NCI-H345 (cell line): ENCODE results near the gene ETS1.

Experiments
- DNase-seq: peaks from one replicate; lab custom pipeline; 2025; lab: John Stamatoyannopoulos, UW

ETS1 gene

DNA sequence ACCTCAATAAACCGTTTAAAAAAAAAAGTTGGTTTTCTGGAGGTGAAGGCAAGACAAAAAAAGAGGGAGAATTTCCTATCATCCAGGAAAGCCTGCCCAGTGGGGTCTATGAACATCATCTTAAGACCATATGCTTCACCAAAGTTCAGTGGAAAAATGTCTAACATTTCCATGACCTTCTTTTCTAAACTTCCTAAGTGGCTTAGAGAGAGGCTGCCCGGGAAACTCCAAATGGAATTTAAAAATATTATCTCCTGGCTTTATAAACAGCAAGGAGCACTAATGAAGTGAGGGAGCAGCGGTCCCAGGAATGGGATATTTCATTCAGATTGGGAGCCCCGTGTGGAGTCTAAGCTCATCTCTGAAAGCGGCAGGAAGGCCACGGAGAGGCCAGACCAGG is 46.9 kb downstream of the ETS1 start:
- DNase-seq: no peak

GRCh38 chr11:128536506-128536905 is 50.9 kb downstream of the ETS1 start:
- no peak for DNase-seq

- no peak for DNase-seq
Observed at GRCh38 chr11:128535468-128536457, 51.6 kb downstream of the ETS1 start.

GRCh38 chr11:128533472-128533871 is 53.9 kb downstream of the ETS1 start:
- no peak for DNase-seq

- no peak for DNase-seq
Observed at GRCh38 chr11:128532572-128533091, 54.7 kb downstream of the ETS1 start.

- DNase-seq: no peak
Observed at GRCh38 chr11:128532016-128532571, 55.3 kb downstream of the ETS1 start.

DNA sequence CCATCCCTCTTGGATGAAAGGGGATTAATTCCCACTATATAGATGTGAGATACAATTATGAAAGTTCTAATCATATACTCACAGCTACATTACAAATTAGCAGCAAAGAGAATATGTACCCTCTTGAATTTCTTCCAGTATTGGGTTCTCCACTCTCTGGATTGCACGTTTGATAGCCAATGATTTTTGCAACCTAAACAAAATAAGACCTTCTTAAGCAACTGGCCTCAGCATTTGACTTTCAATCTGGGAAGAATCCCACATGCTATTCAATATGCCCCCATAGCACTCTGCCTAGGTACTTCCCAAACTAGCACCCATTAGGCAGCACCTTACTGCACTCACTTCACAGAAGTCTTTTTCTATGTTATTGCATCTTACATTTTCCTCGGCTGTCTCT is 55.8 kb downstream of the ETS1 start:
- no peak for DNase-seq

DNA sequence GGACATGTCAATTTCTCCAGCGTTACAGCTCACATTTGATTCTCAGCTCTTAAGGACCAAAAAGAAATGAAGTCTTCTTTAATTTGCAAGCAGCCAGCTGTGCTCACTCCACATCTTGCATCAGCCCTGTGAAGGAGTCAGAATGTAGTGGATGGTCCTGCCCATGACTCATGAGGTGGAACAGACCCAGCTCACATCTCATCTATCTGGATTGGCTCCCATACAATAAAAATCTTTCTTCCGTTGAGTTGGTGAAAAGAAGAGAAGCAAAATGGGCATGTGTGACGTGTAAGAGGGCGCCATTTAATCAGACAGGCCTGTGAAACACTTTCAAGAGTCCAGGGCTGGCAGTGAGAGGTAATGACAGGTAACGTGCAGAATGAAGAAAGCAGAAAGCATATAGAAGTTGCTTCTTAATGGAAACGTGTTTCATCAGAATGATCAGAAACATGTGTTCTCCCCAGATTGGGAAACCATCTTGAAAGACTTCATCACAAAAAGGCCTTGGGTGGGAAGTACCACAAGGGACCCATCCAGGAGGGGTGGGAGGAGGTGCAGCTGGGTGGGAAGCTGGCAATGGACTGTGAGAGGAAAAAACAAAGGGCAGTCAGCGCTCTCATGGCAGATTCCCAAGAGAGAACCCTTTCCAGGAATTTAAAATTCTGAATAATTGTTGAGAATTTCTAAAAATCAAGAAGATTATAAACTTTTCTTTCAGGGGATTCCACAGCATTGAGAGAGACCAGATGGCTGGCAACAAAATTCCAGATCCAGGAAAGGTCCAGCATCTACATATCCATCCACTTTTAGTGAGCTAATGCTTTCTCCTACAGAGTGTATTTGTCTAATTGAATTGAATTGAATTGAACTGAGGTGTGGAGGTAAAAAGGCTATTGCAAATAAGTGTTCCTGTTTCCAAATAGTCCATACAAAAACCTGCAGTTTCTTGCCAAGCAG is 57.0 kb downstream of the ETS1 start:
- DNase-seq: no peak

- no peak for DNase-seq
Observed at GRCh38 chr11:128528294-128528693, 59.1 kb downstream of the ETS1 start.

- DNase-seq: no peak
Observed at GRCh38 chr11:128527046-128527445, 60.3 kb downstream of the ETS1 start.

DNA sequence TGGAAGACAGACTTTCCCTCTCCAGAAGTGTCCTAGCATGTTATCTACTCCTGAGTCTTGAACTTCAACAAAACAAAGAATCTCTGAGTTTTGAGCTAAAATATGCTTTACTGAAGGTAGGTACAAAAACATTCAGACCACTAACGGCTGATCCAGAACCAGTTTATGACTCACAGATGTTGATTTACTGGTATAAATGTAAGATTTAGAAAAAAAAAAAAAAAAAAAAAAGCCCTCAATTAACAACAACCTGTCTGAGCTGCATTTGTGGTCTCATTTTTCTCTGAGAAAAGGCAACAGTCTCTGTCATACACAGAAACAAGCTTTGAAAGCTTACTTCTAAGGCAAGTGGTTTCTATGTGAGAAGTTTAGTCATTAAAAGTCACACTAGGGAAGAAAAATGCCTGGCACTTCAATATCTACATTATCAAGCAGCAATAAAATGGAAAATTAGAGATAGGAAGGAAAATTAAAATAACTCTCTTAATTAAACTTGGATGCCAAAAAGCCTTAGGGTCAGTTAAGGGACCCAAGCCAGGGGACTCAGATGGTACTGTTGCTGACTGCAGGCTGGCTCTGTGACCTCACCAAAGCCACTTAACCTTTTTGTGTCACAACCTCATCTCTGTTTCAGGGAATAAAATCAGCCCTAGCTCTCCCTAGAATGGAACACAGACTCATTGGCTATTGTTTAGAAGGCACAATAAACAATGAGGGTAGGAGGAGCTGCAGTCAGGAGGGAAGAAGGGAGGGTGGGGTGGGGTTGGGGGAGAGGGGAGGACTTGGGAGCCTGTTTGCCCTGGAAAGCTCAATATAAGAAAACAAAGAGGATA is 61.7 kb downstream of the ETS1 start:
- DNase-seq: no peak

- DNase-seq: no peak
Observed at GRCh38 chr11:128524172-128524571, 63.2 kb downstream of the ETS1 start.

GRCh38 chr11:128523641-128524040 is 63.7 kb downstream of the ETS1 start:
- no peak for DNase-seq

DNA sequence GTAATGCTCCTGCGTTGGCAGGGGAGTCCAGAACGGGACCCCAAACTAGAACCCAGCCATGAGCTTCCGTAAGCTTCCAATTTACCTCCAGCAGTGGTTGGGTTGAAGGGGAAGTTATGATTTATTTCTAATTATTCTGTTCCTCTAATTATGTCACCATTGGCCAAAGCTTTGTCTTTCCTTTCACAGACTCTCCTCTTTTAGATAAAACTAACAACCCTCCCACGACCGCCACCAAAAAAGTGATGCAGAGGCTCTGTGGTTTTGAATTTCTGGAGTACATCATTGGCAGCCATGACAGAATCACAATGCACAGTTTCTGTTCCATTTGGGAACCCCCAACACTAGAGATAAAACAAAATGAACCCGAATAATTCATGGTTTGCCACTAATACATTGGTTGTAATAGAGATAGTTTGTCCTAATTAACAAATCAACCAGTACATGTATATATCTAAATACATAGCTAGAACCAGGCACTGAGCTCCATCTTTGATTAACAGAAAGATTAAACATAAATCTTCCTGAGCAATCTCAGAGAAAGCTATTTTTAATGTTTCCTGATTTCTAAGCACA is 64.3 kb downstream of the ETS1 start:
- DNase-seq: no peak

DNA sequence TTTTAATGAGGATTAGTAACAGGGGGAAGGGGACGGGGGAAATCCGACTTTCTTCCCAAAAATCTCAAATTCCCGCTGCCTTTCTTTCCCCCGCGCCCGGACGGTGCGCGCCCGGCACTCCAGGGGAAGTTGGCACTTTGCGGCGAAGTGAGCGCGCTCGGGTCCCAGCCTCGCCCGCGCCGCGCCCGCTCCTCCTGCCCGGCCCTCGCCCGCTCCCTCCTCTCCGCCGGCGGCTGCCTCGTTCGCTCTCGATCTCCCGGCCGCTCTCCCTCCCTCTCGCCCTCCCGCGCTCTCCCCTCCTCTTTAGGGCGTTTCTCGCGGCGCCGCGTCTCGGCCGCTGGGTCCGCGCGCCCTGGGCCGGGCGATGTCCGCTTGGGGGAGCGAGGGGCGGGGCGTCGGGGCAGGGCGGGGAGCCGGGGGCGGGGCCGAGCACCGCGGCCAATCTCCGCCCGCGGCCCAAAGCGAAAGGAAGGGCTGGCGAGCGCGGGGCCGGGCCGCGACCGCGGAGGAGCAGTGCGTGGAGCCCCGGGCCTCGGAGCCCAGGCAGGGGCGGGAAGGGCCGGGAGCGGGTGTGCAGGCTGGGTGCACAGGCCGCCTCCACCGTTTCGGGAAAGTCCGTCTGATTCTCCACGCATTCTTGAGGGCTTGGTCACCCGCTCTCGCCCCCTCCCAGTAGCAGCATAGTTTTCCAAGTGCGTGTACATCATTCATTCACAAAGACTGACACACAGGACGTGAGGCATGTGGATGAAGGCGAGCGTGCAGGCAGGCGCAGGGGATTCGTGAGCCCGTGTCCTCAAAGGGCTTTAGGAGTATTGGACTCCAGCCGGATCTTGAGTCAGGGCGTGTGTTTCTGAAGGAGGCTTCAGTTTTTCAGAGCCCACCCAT is 65.1 kb downstream of the ETS1 start:
- DNase-seq: peak; percentile 91

DNA sequence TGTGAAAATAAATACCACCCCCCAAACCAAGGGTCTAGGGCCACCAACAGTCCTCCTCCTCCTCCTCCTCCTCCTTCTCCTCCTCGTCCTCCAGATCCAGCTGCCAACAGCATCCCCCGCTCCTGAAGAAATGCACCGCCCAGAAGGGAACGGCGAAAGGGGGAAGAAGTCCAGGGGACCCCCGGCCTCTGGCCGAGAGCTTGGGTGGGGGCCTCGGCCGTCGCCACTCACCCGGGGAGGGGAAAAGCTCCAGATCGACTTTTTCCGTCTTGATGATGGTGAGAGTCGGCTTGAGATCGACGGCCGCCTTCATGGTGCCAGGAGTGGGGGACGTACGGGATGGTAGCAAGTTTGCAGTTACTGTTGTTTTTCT is 65.7 kb downstream of the ETS1 start:
- no peak for DNase-seq

DNA sequence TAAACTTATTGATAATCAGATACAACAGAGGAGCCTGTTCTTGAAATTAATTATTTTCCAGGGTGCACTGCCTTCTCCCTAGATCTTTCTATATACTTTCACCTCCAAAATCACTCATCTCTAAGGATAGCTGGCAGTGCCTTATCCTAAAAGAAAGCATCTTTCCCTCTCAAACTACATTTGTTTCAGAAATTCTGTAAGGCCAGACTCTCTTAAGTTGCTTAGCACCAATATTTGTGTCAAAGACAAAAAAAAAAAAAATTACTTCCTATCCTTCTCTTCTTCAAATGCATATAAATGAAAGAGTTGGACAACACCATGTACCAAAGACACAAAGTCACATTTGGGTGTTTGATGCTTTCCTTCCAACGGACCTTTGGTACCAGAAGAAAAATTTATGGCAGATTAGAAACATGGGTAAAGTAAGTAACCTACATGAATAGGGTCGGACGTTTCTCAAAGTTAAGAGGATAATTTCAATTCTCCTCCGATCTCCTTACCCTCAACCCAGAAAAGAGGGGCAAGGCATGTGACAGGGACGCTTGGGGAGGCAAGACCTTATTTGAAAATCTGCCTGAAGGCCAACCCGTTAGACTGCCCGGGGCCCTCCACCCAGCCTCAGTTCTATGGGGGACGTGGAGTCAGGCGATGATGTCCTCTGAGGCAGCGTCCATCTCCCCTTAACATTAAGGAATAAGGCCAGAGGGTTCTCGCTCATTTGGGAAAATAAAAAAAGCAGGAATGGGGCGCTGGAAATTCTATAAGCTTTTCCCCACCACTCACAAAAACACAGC is 66.3 kb downstream of the ETS1 start:
- no peak for DNase-seq

GRCh38 chr11:128520206-128520887 is 67.0 kb downstream of the ETS1 start:
- DNase-seq: no peak
